T-helper 2 cell (primary cell): Measurements from ENCODE around the gene PADI1.
"Not testable (repeated sequence)": the region's sequence is repeated elsewhere in the genome, so short reads cannot be mapped to it uniquely, and the experiment has no call there.

Experiments
- DNase-seq, 5 experiments: peaks; one replicate each; pipeline versions ENCODE4 v3.0.0 to v3.0.0-alpha.2; 2012 to 2022

The PADI1 gene

GRCh38 chr1:17218939-17219338, 14.0 kb downstream of the PADI1 start:
- no peak for DNase-seq

GRCh38 chr1:17220287-17220686, 15.4 kb downstream of the PADI1 start:
- DNase-seq: no peak

GRCh38 chr1:17222557-17222956, 17.6 kb downstream of the PADI1 start:
- no peak for DNase-seq

GRCh38 chr1:17224434-17224833, 19.5 kb downstream of the PADI1 start:
- DNase-seq: no peak

- no peak for DNase-seq
Measured at GRCh38 chr1:17225140-17225539, 20.2 kb downstream of the PADI1 start.

- no peak for DNase-seq
Measured at GRCh38 chr1:17227358-17227915, 22.5 kb downstream of the PADI1 start.

- DNase-seq: no peak
Measured at GRCh38 chr1:17228619-17229018, 23.7 kb downstream of the PADI1 start.

- no peak for DNase-seq
Measured at GRCh38 chr1:17229379-17229778, 24.5 kb downstream of the PADI1 start.

- DNase-seq: no peak
Measured at GRCh38 chr1:17230106-17230505, 25.2 kb downstream of the PADI1 start.

- DNase-seq: no peak
Measured at GRCh38 chr1:17230671-17231310, 25.9 kb downstream of the PADI1 start.

GRCh38 chr1:17232759-17233661, 28.1 kb downstream of the PADI1 start:
- no peak for DNase-seq

GRCh38 chr1:17233675-17234320, 28.9 kb downstream of the PADI1 start:
- no peak for DNase-seq

- no peak for DNase-seq
Measured at GRCh38 chr1:17234405-17234804, 29.5 kb downstream of the PADI1 start.

- no peak for DNase-seq
Measured at GRCh38 chr1:17235135-17235885, 30.4 kb downstream of the PADI1 start.

GRCh38 chr1:17236779-17237560, 32.0 kb downstream of the PADI1 start:
- peak; percentile 52 to 86 (median 71) for DNase-seq

GRCh38 chr1:17237561-17237903, 32.6 kb downstream of the PADI1 start:
- no peak for DNase-seq

GRCh38 chr1:17239420-17239819, 34.5 kb downstream of the PADI1 start:
- DNase-seq: peak in 1 of 5 experiments; percentile 34

GRCh38 chr1:17241011-17241779, 36.3 kb downstream of the PADI1 start:
- DNase-seq: not testable (repeated sequence)

- not testable (repeated sequence) for DNase-seq
Measured at GRCh38 chr1:17241780-17242074, 36.8 kb downstream of the PADI1 start.

GRCh38 chr1:17243274-17243673, 38.3 kb downstream of the PADI1 start:
- no peak for DNase-seq
